CD14-positive monocyte (primary cell): ENCODE results near the gene C1QA. TPM values are rescaled to one million over a fixed set of nuclear protein-coding genes. Genes with fewer than 3 reads are reported as not detected.

Experiments used
- DNase-seq, 3 donors: peaks; one replicate each; pipeline ENCODE4 v3.0.0-alpha.2; 2011 to 2022
- H2AFZ ChIP-seq: 2 replicates; pipeline ENCODE4 v1.6.0; 2012; ENCODE audit warnings: mild to moderate bottlenecking, low read depth, low read length, inconsistent platforms; ENCODE audit not compliant: insufficient read depth, poor library complexity, severe bottlenecking
- H3K27ac ChIP-seq, 2 donors: 1 replicate in 1 of 2; 2 replicates in 1 of 2; pipeline ENCODE4 v1.5.1; 2012 to 2013; ENCODE audit warnings: low read length in 2 of 2, control low read depth in 1 of 2, inconsistent platforms in 1 of 2, low read depth in 1 of 2, mild to moderate bottlenecking in 1 of 2
- H3K27me3 ChIP-seq, 2 donors: one replicate each; pipeline versions ENCODE4 v1.6.0 to v1.6.1; 2011 to 2013; ENCODE audit warnings: low read length in 2 of 2; ENCODE audit not compliant: control insufficient read depth in 2 of 2, insufficient read depth in 2 of 2
- H3K36me3 ChIP-seq, 2 donors: replicated peaks in 1 of 2; 1 replicate in 1 of 2; 2 replicates in 1 of 2; pipeline versions ENCODE4 v1.5.1 to v1.6.1; 2012 to 2013; ENCODE audit warnings: low read length in 2 of 2, control low read depth in 1 of 2, inconsistent platforms in 1 of 2, mild to moderate bottlenecking in 1 of 2; ENCODE audit not compliant: insufficient read depth in 2 of 2, control insufficient read depth in 1 of 2
- H3K4me1 ChIP-seq, 2 donors: 1 replicate in 1 of 2; 2 replicates in 1 of 2; pipeline versions ENCODE4 v1.5.1 to v1.6.1; 2012 to 2013; ENCODE audit warnings: low read length in 2 of 2, control low read depth in 1 of 2, inconsistent platforms in 1 of 2, mild to moderate bottlenecking in 1 of 2, moderate library complexity in 1 of 2; ENCODE audit not compliant: insufficient read depth in 2 of 2, control insufficient read depth in 1 of 2
- H3K4me2 ChIP-seq: replicated peaks from 2 replicates; pipeline ENCODE3; 2012; ENCODE audit warnings: low read length, moderate library complexity, mild to moderate bottlenecking; ENCODE audit not compliant: poor library complexity, severe bottlenecking; ENCODE audit errors: extremely low read depth
- H3K4me3 ChIP-seq, 3 experiments: fragments of 200-600 bp in 1 of 3; sonication (generic) in 1 of 3; replicated peaks in 1 of 3; 1 replicate in 2 of 3; 2 replicates in 1 of 3; pipeline ENCODE4 v1.5.1; 2011 to 2013; ENCODE audit warnings: low read length in 3 of 3, mild to moderate bottlenecking in 3 of 3, control low read depth in 2 of 3, low read depth in 2 of 3, inconsistent platforms in 1 of 3, moderate library complexity in 1 of 3
- H3K79me2 ChIP-seq: 2 replicates; pipeline ENCODE4 v1.6.0; 2012; ENCODE audit warnings: mild to moderate bottlenecking, control low read depth, inconsistent platforms, low read length, moderate library complexity; ENCODE audit not compliant: insufficient read depth
- H3K9ac ChIP-seq: 2 replicates; pipeline ENCODE4 v1.6.0; 2017; ENCODE audit warnings: low read length, mild to moderate bottlenecking; ENCODE audit not compliant: insufficient read depth, poor library complexity, severe bottlenecking
- H3K9me3 ChIP-seq, 2 donors: replicated peaks in 1 of 2; 1 replicate in 1 of 2; 2 replicates in 1 of 2; pipeline versions ENCODE4 v1.5.1 to v1.6.1; 2012 to 2013; ENCODE audit warnings: low read length in 2 of 2, control low read depth in 1 of 2; ENCODE audit not compliant: control insufficient read depth in 1 of 2, insufficient read depth in 1 of 2
- H4K20me1 ChIP-seq: 2 replicates; pipeline ENCODE4 v1.6.0; 2012; ENCODE audit warnings: mild to moderate bottlenecking, low read length, control low read depth, moderate library complexity; ENCODE audit not compliant: insufficient read depth
- H3K27ac Mint-ChIP-seq, 7 donors: one replicate each; pipeline ENCODE4 v1.8.0; 2020; ENCODE audit warnings: mild to moderate bottlenecking in 7 of 7, mixed read lengths in 7 of 7, moderate library complexity in 6 of 7, inconsistent platforms in 2 of 7
- H3K27me3 Mint-ChIP-seq, 3 donors: one replicate each; pipeline ENCODE4 v1.8.0; 2021 to 2022; ENCODE audit warnings: low read depth in 3 of 3, mild to moderate bottlenecking in 3 of 3, mixed read lengths in 3 of 3, moderate library complexity in 3 of 3, inconsistent platforms in 1 of 3
- H3K36me3 Mint-ChIP-seq, 2 donors: one replicate each; pipeline ENCODE4 v1.8.0; 2020; ENCODE audit warnings: mixed read lengths in 2 of 2, inconsistent platforms in 1 of 2, mild to moderate bottlenecking in 1 of 2
- H3K4me1 Mint-ChIP-seq: one replicate; pipeline ENCODE4 v1.8.0; 2020; ENCODE audit warnings: mild to moderate bottlenecking, mixed read lengths
- H3K4me3 Mint-ChIP-seq, 2 donors: one replicate each; pipeline ENCODE4 v1.8.0; 2020; ENCODE audit warnings: mild to moderate bottlenecking in 2 of 2, mixed read lengths in 2 of 2, moderate library complexity in 1 of 2
- H3K9me3 Mint-ChIP-seq, 7 donors: one replicate each; pipeline ENCODE4 v1.8.0; 2020 to 2022; ENCODE audit warnings: mixed read lengths in 7 of 7, mild to moderate bottlenecking in 6 of 7, moderate library complexity in 6 of 7, inconsistent platforms in 2 of 7
- CTCF ChIP-seq: fragments of 200-600 bp; IDR thresholded peaks from one replicate; pipeline ENCODE4 v1.8.0; 2022; ENCODE audit warnings: antibody characterized with exemption, mild to moderate bottlenecking
- WGBS: methylation state at CpG from one replicate; pipeline ENCODE4 v1.1.5; 2013; ENCODE audit warnings: missing lambda C conversion rate; ENCODE audit not compliant: insufficient coverage; 5-methylcytosine and 5-hydroxymethylcytosine counted together
- intact Hi-C, 2 donors: fragments of 100-400 bp; cut with micrococcal nuclease; formaldehyde crosslinking; loops; one replicate each; pipeline versions ENCODE4 v1.15.0 to v1.15.1; 2023
- polyA plus RNA-seq, 3 donors: library from polyadenylated mRNA; depleted of rRNA in 1 of 3; unstranded in 2 of 3; stranded (reverse) in 1 of 3; fragments of 300-500 nt in 2 of 3; fragments of >200 nt in 1 of 3; fragmentation: Illumina TruSeq in 2 of 3; gene quantifications; 1 replicate in 2 of 3; 2 replicates in 1 of 3; pipeline ENCODE4 v1.2.3, GENCODE V29; 2012 to 2021

The C1QA gene
- polyA plus RNA-seq, 3 donors, result 14.5 to 19.6 (median 16.3) TPM

- Histone ChIP-seq H3K79me2 (no peaks in the 10 kb centered on the region), H3K36me3 (no peaks in the 10 kb centered on the region), H3K4me2 (no peak overlapping the region), H3K4me1 (peaks cover 0 to 10% of the 10 kb centered on the region in 2 donors), H2AFZ (no peak overlapping the region), H3K27me3 (no peaks in the 10 kb centered on the region), H3K4me3 (no peak overlapping the region), H3K9me3 (no peaks in the 10 kb centered on the region), H4K20me1 (no peaks in the 10 kb centered on the region), H3K27ac (no peak overlapping the region), H3K9ac (no peak overlapping the region)
- no peak for DNase-seq
- Mint-ChIP-seq H3K27me3 (peaks cover 3 to 10% (median 4%) of the 10 kb centered on the region in 3 donors), H3K9me3 (peaks cover 0 to 2% (median 0%) of the 10 kb centered on the region in 7 donors), H3K4me3 (no peak overlapping the region), H3K36me3 (no peaks in the 10 kb centered on the region), H3K4me1 (peaks cover 6% of the 10 kb centered on the region), H3K27ac (no peak overlapping the region)
- TF ChIP-seq CTCF, result no peak
- 95% methylated on average over 9 of the region's 13 CpGs for WGBS
- intact Hi-C loops, result no loop called here
These were observed 13.8 kb downstream of the C1QA start for GRCh38 chr1:22650089-22650693.

GRCh38 chr1:22651941-22652856, 15.8 kb downstream of the C1QA start:
- Mint-ChIP-seq H3K27me3 (peaks cover 6 to 17% (median 7%) of the 10 kb centered on the region in 3 donors), H3K36me3 (no peaks in the 10 kb centered on the region), H3K9me3 (peaks cover 0 to 2% (median 0%) of the 10 kb centered on the region in 7 donors), H3K4me1 (peaks cover 6% of the 10 kb centered on the region), H3K27ac (peak overlapping the region in 1 of 7 donors; percentile 56), H3K4me3 (no peak overlapping the region)
- H3K79me2 ChIP-seq, result no peaks in the 10 kb centered on the region
- no peak overlapping the region for H3K4me3 ChIP-seq
- no peaks in the 10 kb centered on the region for H3K36me3 ChIP-seq
- intact Hi-C loops, result no loop called here
- no peak for TF ChIP-seq CTCF
- DNase-seq, result no peak
- peaks cover 0 to 10% of the 10 kb centered on the region in 2 donors for H3K4me1 ChIP-seq
- H2AFZ ChIP-seq, result no peak overlapping the region
- H3K9ac ChIP-seq, result no peak overlapping the region
- 91% methylated on average over 9 of the region's 15 CpGs for WGBS
- H3K27me3 ChIP-seq, result no peaks in the 10 kb centered on the region
- H3K4me2 ChIP-seq, result no peak overlapping the region
- H3K27ac ChIP-seq, result no peak overlapping the region
- H3K9me3 ChIP-seq, result no peaks in the 10 kb centered on the region
- no peaks in the 10 kb centered on the region for H4K20me1 ChIP-seq
